ENCODE results near the gene CLDN25. TPM values are rescaled to one million over a fixed set of nuclear protein-coding genes. Genes with fewer than 3 reads are reported as not detected.

CLDN25 gene
- total RNA-seq, 1 donor from 2014 or later, result not detected

DNA sequence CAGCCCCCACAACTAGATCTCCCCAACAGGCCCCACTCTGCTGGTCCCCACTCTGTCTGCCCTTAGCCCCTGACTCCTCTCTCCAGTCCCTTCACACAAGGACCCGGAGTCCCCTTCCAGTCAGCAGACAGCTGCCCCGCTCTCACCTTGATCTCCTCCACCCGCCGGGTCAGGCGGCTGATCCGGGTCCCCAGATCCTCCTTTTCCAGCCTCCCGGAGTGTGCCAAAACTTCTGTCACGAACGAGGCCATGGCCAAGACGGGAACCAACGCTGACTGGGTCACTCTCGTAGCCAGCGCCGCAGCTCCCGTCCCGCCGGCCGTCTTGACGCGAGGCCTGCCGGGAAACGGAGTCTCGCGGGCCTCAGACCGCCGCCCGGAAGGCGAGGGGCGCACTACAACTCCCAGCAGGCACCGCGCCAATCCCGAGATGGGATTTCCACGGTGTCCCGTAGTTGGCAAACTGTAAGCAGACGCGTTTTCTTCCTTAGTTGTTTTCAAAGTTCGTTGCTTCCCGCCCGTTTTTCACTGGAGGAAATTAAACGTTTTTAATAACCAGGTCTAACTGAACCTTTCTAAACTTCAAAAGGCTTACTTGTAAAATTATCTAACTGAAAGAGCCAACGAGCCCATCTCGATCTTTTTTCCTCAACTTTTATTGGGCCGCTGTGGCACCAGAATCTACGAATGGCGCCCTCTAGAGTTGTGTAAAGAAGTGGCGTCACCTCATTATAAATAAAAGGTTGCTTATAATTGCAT is 6.0 kb upstream of the CLDN25 start, which contains the start of gene ZW10:
Gene ZW10 (minus strand): TSS at position 277 of the 758 bp plus-strand sequence. CDS start 26 bp downstream, at position 251.
- TF ChIP-seq, protein P1, sequence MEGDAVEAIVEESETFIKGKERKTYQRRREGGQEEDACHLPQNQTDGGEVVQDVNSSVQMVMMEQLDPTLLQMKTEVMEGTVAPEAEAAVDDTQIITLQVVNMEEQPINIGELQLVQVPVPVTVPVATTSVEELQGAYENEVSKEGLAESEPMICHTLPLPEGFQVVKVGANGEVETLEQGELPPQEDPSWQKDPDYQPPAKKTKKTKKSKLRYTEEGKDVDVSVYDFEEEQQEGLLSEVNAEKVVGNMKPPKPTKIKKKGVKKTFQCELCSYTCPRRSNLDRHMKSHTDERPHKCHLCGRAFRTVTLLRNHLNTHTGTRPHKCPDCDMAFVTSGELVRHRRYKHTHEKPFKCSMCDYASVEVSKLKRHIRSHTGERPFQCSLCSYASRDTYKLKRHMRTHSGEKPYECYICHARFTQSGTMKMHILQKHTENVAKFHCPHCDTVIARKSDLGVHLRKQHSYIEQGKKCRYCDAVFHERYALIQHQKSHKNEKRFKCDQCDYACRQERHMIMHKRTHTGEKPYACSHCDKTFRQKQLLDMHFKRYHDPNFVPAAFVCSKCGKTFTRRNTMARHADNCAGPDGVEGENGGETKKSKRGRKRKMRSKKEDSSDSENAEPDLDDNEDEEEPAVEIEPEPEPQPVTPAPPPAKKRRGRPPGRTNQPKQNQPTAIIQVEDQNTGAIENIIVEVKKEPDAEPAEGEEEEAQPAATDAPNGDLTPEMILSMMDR (IDR thresholded peaks at IDR 0.05; ENCODE audit: unreplicated experiment), result peak; percentile 88
- Mint-ChIP-seq H3K4me3 (ENCODE audit: unreplicated experiment) (peak within 1 kb of the TSS; percentile 99), H3K27me3 (ENCODE audit: unreplicated experiment) (no peaks in the 10 kb centered on the region)

DNA sequence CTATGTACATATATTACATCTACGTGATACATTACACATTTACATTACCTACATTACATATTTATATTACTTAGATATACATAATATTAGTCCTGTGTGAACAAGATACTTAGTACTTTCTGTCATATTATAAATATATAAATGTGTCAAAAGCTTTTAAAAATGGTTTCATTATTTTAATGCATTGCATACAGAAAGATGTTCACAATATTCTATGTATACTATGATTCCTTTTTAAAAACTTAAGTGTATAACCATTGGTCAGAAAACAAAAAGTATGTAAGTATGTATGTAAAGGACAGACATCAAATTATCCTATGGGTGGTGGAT is 5.5 kb upstream of the CLDN25 start:
- TF ChIP-seq, protein P1 (IDR thresholded peaks at IDR 0.05; ENCODE audit: unreplicated experiment), result peak; percentile 44
- H3K9me3 Mint-ChIP-seq (ENCODE audit: unreplicated experiment), result no peaks in the 10 kb centered on the region
- no peaks in the 10 kb centered on the region for H3K36me3 Mint-ChIP-seq (ENCODE audit: low read depth, unreplicated experiment)
- DNase-seq (ENCODE audit: low spot score), result no peak
- H3K27me3 Mint-ChIP-seq (ENCODE audit: unreplicated experiment), result no peaks in the 10 kb centered on the region
- H3K4me1 Mint-ChIP-seq (ENCODE audit: unreplicated experiment), result peaks cover 37% of the 10 kb centered on the region
- H3K4me3 Mint-ChIP-seq (ENCODE audit: unreplicated experiment), result peak overlapping the region; percentile 99
- peak overlapping the region; percentile 93 for H3K27ac Mint-ChIP-seq (ENCODE audit: unreplicated experiment)

More for the DNA sequence above, 6.0 kb upstream of the CLDN25 start, which contains the start of gene ZW10:
- Mint-ChIP-seq H3K36me3 (ENCODE audit: low read depth, unreplicated experiment) (no peaks in the 10 kb centered on the region), H3K9me3 (ENCODE audit: unreplicated experiment) (no peaks in the 10 kb centered on the region), H3K4me1 (ENCODE audit: unreplicated experiment) (peaks cover 37% of the 10 kb centered on the region), H3K27ac (ENCODE audit: unreplicated experiment) (peak within 1 kb of the TSS; percentile 93)
- DNase-seq (ENCODE audit: low spot score), result peak; percentile 96

DNA sequence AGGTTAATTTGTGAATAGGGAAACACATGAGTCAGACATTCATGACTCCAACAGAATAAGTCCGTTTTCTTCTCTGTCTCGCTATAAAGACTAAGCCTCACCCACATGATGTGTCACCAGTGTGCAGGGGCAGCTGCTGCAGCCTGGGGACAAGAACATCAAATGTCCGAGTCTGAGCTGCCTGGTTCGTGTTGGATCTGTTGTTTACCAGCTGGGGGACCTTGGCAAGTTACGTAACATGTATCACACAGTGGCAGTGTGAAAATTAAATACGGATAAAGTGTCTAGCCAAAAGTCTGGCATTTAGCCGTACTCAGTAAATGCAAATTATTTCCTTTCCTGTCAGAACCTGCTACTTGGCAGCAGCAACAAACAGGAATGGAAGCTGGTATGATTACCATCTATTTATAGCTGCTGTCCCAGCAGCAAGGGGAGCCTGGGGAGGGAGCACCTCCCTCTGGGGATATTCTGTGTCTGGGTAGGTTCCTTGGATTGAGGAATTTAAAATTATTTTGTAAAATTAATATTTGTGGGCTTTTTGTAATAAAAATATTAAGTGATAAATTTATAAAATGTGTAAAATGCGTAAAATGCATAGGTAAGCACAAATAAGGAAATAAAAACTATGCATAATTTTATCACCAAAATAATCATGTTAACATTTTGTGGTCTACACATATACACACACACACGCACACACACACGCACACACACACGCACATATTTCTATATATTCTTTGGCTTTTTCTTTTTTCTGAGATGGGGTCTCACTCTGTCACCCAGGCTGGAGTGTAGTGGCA is 1.3 kb upstream of the CLDN25 start:
- H3K27me3 Mint-ChIP-seq (ENCODE audit: unreplicated experiment), result no peaks in the 10 kb centered on the region
- H3K36me3 Mint-ChIP-seq (ENCODE audit: low read depth, unreplicated experiment), result no peaks in the 10 kb centered on the region
- H3K4me1 Mint-ChIP-seq (ENCODE audit: unreplicated experiment), result peaks cover 25% of the 10 kb centered on the region
- DNase-seq (ENCODE audit: low spot score), result no peak
- H3K9me3 Mint-ChIP-seq (ENCODE audit: unreplicated experiment), result no peaks in the 10 kb centered on the region
- TF ChIP-seq, protein P1 (IDR thresholded peaks at IDR 0.05; ENCODE audit: unreplicated experiment), result no peak
- H3K4me3 Mint-ChIP-seq (ENCODE audit: unreplicated experiment), result no peak overlapping the region
- H3K27ac Mint-ChIP-seq (ENCODE audit: unreplicated experiment), result peak overlapping the region; percentile 72

DNA sequence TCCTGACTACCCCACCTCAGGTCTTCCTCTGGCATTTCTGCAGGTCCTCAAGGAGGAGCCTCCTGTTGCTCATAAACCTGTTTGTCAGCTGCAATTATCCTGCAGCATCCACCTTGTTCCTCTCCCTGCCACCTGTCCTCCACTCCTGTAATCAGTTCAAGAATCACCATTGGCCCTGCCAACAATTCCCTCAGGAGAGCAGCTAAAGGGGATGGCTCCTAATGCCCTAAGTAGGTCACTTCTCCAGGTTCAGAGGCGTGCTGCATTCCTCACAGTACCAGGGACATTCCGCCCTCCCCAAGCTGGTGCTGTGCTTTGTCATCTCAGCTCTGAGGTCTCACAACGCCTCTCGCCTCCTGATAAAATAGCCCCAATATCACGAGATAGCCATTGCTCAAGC is 2.1 kb downstream of the CLDN25 start:
- TF ChIP-seq, protein P1 (IDR thresholded peaks at IDR 0.05; ENCODE audit: unreplicated experiment), result no peak
- DNase-seq (ENCODE audit: low spot score), result no peak
- no peaks in the 10 kb centered on the region for H3K27me3 Mint-ChIP-seq (ENCODE audit: unreplicated experiment)
- no peak overlapping the region for H3K27ac Mint-ChIP-seq (ENCODE audit: unreplicated experiment)
- no peaks in the 10 kb centered on the region for H3K9me3 Mint-ChIP-seq (ENCODE audit: unreplicated experiment)
- H3K4me3 Mint-ChIP-seq (ENCODE audit: unreplicated experiment), result no peak overlapping the region
- no peaks in the 10 kb centered on the region for H3K36me3 Mint-ChIP-seq (ENCODE audit: low read depth, unreplicated experiment)
- peaks cover 4% of the 10 kb centered on the region for H3K4me1 Mint-ChIP-seq (ENCODE audit: unreplicated experiment)
